Breast epithelium (tissue), 4 donors: ENCODE measurements around the gene AK9. TPM values are rescaled to one million over a fixed set of nuclear protein-coding genes. Genes with fewer than 3 reads are reported as not detected.

Experiments used
- DNase-seq, 2 donors: peaks; one replicate each; pipeline ENCODE4 v3.0.0-alpha.2; 2019; ENCODE audit warnings: low spot score in 2 of 2
- H3K27ac ChIP-seq, 2 donors: fragments of 200-600 bp; sonication (generic) in 1 of 2; one replicate each; pipeline ENCODE4 v1.5.1; 2016 to 2019; ENCODE audit warnings: mild to moderate bottlenecking in 1 of 2
- H3K27me3 ChIP-seq, 2 donors: fragments of 200-600 bp; sonication (generic) in 1 of 2; one replicate each; pipeline versions ENCODE4 v1.5.1 to v1.6.0; 2017 to 2019; ENCODE audit warnings: control low read depth in 1 of 2, mild to moderate bottlenecking in 1 of 2
- H3K36me3 ChIP-seq: fragments of 200-600 bp; one replicate; pipeline ENCODE4 v1.5.1; 2019
- H3K4me1 ChIP-seq, 2 donors: fragments of 200-600 bp; sonication (generic); one replicate each; pipeline ENCODE4 v1.5.1; 2016 to 2019; ENCODE audit warnings: control low read depth in 1 of 2
- H3K4me3 ChIP-seq, 3 donors: fragments of 200-600 bp; sonication (generic); 1 replicate in 2 of 3; 2 replicates in 1 of 3; pipeline ENCODE4 v1.5.1; 2016 to 2019; ENCODE audit warnings: mild to moderate bottlenecking in 3 of 3, moderate library complexity in 2 of 3
- H3K9me3 ChIP-seq, 2 donors: fragments of 200-600 bp; sonication (generic) in 1 of 2; one replicate each; pipeline ENCODE4 v1.5.1; 2016 to 2019; ENCODE audit warnings: control low read depth in 1 of 2
- POLR2A ChIP-seq: fragments of 450-650 bp; IDR thresholded peaks from one replicate; pipeline ENCODE4 v1.6.1; 2016; ENCODE audit warnings: antibody characterized with exemption, mild to moderate bottlenecking, moderate library complexity
- POLR2AphosphoS5 ChIP-seq, 3 donors: sonication (generic); formaldehyde crosslinking; IDR thresholded peaks; one replicate each; pipeline ENCODE4 v1.6.1; 2017; ENCODE audit warnings: antibody characterized with exemption in 3 of 3
- intact Hi-C: fragments of 100-400 bp; cut with DNase I; formaldehyde crosslinking; loops from one replicate; pipeline ENCODE4 v1.15.1; 2023; ENCODE audit warnings: low total_unique reads
- total RNA-seq, 3 donors: library from RNA; depleted of rRNA; stranded (reverse); fragments of >200 nt; gene quantifications; one replicate each; pipeline ENCODE4 v1.1.0, GENCODE V29; 2016
- TF ChIP-seq, protein P1 (sequence below), 3 donors: fragments of 450-650 bp; IDR thresholded peaks; one replicate each; pipeline ENCODE4 v1.5.1; 2016 to 2017; ENCODE audit warnings: antibody characterized with exemption in 3 of 3, mild to moderate bottlenecking in 3 of 3, moderate library complexity in 3 of 3

Gene AK9
- total RNA-seq, 3 donors from 2014 or later, result 8.8 to 23.9 (median 20.0) TPM

DNA sequence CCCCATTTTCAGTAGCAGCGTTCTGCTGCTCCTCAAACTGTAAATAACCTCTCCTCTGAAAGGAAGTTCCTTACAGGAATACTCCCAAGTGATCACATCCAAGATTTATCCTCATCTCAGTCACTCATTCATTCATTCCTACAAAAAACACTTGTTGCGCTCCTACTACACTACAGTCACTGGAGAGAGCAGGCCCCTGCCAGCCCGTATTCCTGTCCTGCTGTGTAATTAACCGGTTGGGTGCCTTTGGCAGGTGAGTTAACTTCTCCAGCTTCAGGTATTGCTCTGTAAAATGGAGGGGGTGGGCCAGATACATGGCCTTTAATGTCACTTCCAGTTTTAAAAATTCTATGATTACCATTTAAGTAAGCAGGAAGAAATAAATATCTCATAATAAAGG, 192.9 kb downstream of the AK9 start:
- Histone ChIP-seq H3K4me3 (no peak overlapping the region), H3K4me1 (no peaks in the 10 kb centered on the region), H3K9me3 (no peaks in the 10 kb centered on the region), H3K27ac (no peak overlapping the region), H3K36me3 (no peaks in the 10 kb centered on the region), H3K27me3 (no peaks in the 10 kb centered on the region)
- intact Hi-C loops, result no loop called here
- TF ChIP-seq POLR2AphosphoS5 (IDR thresholded peaks at IDR 0.05), result no peak
- TF ChIP-seq POLR2A, result no peak
- TF ChIP-seq, protein P1, sequence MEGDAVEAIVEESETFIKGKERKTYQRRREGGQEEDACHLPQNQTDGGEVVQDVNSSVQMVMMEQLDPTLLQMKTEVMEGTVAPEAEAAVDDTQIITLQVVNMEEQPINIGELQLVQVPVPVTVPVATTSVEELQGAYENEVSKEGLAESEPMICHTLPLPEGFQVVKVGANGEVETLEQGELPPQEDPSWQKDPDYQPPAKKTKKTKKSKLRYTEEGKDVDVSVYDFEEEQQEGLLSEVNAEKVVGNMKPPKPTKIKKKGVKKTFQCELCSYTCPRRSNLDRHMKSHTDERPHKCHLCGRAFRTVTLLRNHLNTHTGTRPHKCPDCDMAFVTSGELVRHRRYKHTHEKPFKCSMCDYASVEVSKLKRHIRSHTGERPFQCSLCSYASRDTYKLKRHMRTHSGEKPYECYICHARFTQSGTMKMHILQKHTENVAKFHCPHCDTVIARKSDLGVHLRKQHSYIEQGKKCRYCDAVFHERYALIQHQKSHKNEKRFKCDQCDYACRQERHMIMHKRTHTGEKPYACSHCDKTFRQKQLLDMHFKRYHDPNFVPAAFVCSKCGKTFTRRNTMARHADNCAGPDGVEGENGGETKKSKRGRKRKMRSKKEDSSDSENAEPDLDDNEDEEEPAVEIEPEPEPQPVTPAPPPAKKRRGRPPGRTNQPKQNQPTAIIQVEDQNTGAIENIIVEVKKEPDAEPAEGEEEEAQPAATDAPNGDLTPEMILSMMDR (IDR thresholded peaks at IDR 0.05), result no peak
- DNase-seq, result no peak

DNA sequence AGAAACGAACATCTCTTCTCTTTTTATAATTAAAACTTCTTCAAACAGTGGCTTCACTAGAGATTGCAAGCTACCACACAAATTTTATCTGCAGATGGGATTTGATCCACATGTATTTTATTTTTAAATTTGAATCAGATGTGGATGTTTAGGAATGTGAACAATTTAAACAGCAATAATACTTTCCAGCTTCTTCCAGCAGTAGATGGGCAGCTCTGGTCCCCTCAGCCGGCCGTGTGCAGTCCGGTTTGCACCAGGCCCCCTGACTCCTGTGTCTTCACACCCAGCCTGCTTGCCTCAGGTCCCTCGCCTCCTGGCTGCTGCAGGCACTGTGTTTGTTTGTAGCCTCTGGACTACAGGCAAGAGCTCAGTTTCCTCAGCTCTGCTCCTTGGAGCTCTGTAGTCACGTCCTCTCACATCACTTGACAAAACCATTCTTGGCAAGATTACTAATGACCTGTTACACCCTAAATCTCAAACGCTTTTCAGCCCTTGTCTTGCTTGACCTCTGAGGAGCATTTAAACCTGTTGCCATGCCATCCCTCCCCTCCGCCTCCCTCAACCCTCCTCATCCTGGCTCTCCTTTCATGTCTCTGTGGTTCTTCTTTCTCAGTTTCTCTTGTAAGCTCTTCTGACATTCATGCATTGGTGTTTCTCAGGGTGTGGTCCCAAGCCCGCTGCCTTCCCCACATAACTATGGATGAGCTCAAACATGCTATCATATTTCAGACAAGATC, 194.8 kb downstream of the AK9 start:
- no peaks in the 10 kb centered on the region for H3K27me3 ChIP-seq
- no peak overlapping the region for H3K4me3 ChIP-seq
- no peak for DNase-seq
- TF ChIP-seq POLR2A (no peak), POLR2AphosphoS5 (IDR thresholded peaks at IDR 0.05) (no peak)
- TF ChIP-seq, protein P1 (IDR thresholded peaks at IDR 0.05), result no peak
- no peak overlapping the region for H3K27ac ChIP-seq
- no peaks in the 10 kb centered on the region for H3K9me3 ChIP-seq
- intact Hi-C loops, result no loop called here
- no peaks in the 10 kb centered on the region for H3K4me1 ChIP-seq
- H3K36me3 ChIP-seq, result no peaks in the 10 kb centered on the region

DNA sequence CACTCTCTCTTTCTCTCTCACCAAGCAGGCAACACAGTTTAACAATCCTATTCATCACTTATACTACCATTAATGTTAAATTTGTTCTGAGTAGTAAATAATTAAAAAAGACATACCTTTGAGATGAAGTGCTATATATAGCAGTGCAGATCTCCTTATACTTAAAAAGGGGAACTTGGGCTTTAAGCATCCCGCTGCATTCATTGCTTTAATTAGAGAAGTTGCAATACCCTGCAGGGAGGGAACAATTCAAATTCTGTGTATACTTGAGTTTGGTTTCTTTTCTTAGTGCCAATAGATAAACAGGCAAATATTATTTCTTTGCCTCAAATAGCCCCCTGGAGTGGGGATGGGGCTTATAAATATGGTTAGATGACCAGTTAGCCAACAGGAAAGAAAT, 197.1 kb downstream of the AK9 start:
- no peak for DNase-seq
- H3K4me1 ChIP-seq, result no peaks in the 10 kb centered on the region
- H3K9me3 ChIP-seq, result no peaks in the 10 kb centered on the region
- no peak overlapping the region for H3K27ac ChIP-seq
- intact Hi-C loops, result no loop called here
- no peak overlapping the region for H3K4me3 ChIP-seq
- no peaks in the 10 kb centered on the region for H3K27me3 ChIP-seq
- TF ChIP-seq, protein P1 (IDR thresholded peaks at IDR 0.05), result no peak
- TF ChIP-seq POLR2AphosphoS5 (IDR thresholded peaks at IDR 0.05) (no peak), POLR2A (no peak)
- no peaks in the 10 kb centered on the region for H3K36me3 ChIP-seq

DNA sequence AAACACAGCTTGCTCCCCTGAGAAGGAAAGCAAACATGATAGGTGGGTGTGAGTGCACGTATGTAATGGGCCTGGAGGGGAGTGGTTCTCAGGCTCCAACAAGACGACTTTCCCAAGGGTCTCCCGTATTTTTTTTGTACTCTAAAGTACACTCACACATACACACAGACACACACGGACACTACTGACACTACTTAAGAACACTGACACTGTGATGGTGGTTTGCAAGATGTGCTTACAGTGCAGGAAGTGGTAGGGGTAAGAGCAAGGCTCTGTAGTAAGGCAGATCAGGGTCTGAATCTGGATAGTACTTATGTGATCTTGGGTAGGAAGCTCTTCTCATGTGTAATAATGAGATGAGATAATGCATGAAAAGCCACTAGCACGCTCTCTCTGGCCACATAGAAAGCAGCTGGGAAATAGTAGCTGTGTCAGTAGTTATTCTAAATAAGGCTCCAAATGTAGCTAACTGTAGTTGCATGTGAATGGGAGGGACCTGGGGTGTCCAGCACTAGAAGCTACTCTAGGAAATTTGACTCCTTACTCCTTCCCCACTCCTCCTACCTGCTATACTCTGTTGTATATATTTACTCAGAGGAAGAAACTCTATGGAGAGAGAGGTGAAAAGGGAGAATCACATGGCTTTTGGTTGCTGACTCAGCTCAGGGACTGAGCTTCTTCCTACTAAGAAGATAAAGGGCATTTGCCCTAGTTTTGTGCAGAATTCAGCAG, 199.6 kb downstream of the AK9 start:
- TF ChIP-seq, protein P1 (IDR thresholded peaks at IDR 0.05), result no peak
- peak overlapping the region in 1 of 2 donors; percentile 7 for H3K27ac ChIP-seq
- no peak overlapping the region for H3K4me3 ChIP-seq
- no peak for DNase-seq
- intact Hi-C loops, result no loop called here
- no peaks in the 10 kb centered on the region for H3K4me1 ChIP-seq
- no peaks in the 10 kb centered on the region for H3K27me3 ChIP-seq
- no peaks in the 10 kb centered on the region for H3K9me3 ChIP-seq
- no peaks in the 10 kb centered on the region for H3K36me3 ChIP-seq

DNA sequence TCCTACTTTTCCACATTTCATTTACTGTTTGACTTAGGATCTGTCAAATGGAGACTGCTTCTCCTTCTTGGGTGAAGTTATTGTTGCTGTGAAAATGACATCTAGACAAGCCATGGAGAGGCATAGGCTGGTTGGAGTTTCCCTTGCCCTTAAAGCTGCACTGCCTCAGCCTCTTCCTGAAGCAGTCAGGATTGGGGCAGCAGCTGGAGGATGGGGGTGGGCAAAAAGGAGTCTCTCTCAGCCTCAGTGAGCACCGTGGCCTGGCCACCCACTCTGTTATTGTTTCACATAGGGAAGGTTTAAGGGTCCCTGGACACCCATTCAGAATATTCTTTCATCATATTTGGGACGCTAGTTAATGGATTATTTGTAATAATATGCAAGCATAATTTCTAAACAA, 200.3 kb downstream of the AK9 start:
- H3K36me3 ChIP-seq, result no peaks in the 10 kb centered on the region
- intact Hi-C loops, result no loop called here
- H3K4me1 ChIP-seq, result no peaks in the 10 kb centered on the region
- no peak overlapping the region for H3K4me3 ChIP-seq
- TF ChIP-seq POLR2A (no peak), POLR2AphosphoS5 (IDR thresholded peaks at IDR 0.05) (no peak)
- H3K27me3 ChIP-seq, result no peaks in the 10 kb centered on the region
- DNase-seq, result no peak
- no peaks in the 10 kb centered on the region for H3K9me3 ChIP-seq
- H3K27ac ChIP-seq, result no peak overlapping the region
